GM12878 (cell line): ENCODE measurements around the gene SPR.

Experiments used
- EGR1 ChIP-seq, 2 experiments: IDR thresholded peaks; 1 replicate in 1 of 2; 2 replicates in 1 of 2; pipeline ENCODE4 v1.6.1; 2011 to 2012; ENCODE audit warnings: low read depth in 2 of 2, low read length in 2 of 2, borderline replicate concordance in 1 of 2, mild to moderate bottlenecking in 1 of 2, moderate library complexity in 1 of 2
- MXI1 ChIP-seq: fragments of 150-350 bp; IDR thresholded peaks from 2 replicates; pipeline ENCODE4 v1.6.1; 2011; ENCODE audit warnings: low read depth, mild to moderate bottlenecking, inconsistent platforms, low read length, improper control_type of control experiment
- RAD21 ChIP-seq: IDR thresholded peaks from 2 replicates; pipeline ENCODE4 v1.6.1; 2011; ENCODE audit warnings: mild to moderate bottlenecking, low read depth, low read length, moderate library complexity; ENCODE audit not compliant: insufficient read depth
- RAD51 ChIP-seq: fragments of 450-650 bp; IDR thresholded peaks from 2 replicates; pipeline ENCODE4 v1.6.1; 2016; ENCODE audit warnings: moderate library complexity, mild to moderate bottlenecking, inconsistent platforms

DNA sequence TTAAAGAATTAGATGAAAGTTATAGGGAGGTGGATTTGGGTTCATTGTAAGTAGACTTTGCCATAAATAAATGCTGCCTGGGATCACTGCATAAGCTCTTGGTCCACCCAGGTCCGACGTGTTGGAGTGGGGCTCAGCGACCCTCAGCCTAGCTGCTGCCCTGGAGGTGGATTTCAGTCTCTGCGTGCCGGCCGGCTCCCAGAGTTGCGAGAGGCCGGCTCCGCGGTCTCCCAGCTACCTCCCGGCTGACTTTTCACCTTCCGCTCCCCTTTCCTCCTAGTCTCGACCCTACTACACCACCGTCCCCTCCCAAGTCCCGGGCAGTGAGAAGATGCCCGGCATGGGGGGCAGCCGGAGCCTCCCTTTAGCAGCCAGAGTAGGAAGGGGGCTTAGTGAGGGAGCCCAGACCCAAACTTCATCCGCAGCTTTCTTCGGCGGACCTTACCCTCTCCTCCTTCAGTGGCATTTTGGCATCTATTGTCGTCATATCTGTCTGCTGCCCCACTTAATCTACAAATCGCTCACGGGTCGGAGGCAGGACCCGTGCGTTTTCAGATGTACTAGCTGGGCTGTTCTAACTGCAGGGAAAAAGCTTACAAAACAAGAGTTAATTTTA is 38.2 kb downstream of the SPR start:
- TF ChIP-seq RAD51, result no peak
- no peak for TF ChIP-seq RAD21
- no peak for TF ChIP-seq EGR1 (IDR thresholded peaks at IDR 0.05; ENCODE audit: borderline replicate concordance in 1 of 2, low read depth in 2 of 2, low read length in 2 of 2)
- TF ChIP-seq MXI1, result no peak
